Activated CD4-positive, alpha-beta memory T cell treated with anti-CD3 and anti-CD28 coated beads, Interleukin-2, amount 10 ng/mL, durations not matched to agents 7 days and 5 days (primary cell): ENCODE measurements around the gene PAFAH1B2. TPM values are rescaled to one million over a fixed set of nuclear protein-coding genes. Genes with fewer than 3 reads are reported as not detected.
"Not testable (repeated sequence)": the region's sequence is repeated elsewhere in the genome, so short reads cannot be mapped to it uniquely, and the experiment has no call there.

Experiments used
- CTCF ChIA-PET: fragments of 350-600 bp; sonication (Branson Sonifier 250); formaldehyde crosslinking; loops from one replicate; lab custom pipeline; 2021; ENCODE audit warnings: antibody characterized with exemption, inconsistent platforms; lab: Charles Lee
- POLR2A ChIA-PET: fragments of 350-600 bp; sonication (Branson Sonifier 250); formaldehyde crosslinking; loops from one replicate; lab custom pipeline; 2021; ENCODE audit warnings: antibody characterized with exemption; lab: Charles Lee
- DNase-seq: peaks from one replicate; pipeline ENCODE4 v3.0.0-alpha.2; 2020
- H3K27ac Mint-ChIP-seq: one replicate; pipeline ENCODE4 v1.8.0; 2021; ENCODE audit warnings: mild to moderate bottlenecking, mixed read lengths
- H3K27me3 Mint-ChIP-seq: one replicate; pipeline ENCODE4 v1.8.0; 2021; ENCODE audit warnings: mixed read lengths
- H3K36me3 Mint-ChIP-seq: one replicate; pipeline ENCODE4 v1.8.0; 2021; ENCODE audit warnings: low read depth, mixed read lengths
- H3K4me1 Mint-ChIP-seq: one replicate; pipeline ENCODE4 v1.8.0; 2021; ENCODE audit warnings: mixed read lengths
- H3K4me3 Mint-ChIP-seq: one replicate; pipeline ENCODE4 v1.8.0; 2021; ENCODE audit warnings: mild to moderate bottlenecking, mixed read lengths
- H3K9me3 Mint-ChIP-seq: one replicate; pipeline ENCODE4 v1.8.0; 2021; ENCODE audit warnings: mixed read lengths
- total RNA-seq, 2 experiments: library from RNA; stranded (reverse); gene quantifications; one replicate each; pipeline ENCODE4 v1.2.3, GENCODE V29; 2021

PAFAH1B2 gene
- total RNA-seq, 2 experiments from 2014 or later, result 60.1 to 62.8 TPM

- ChIA-PET POLR2A (no interaction called here), CTCF (interaction anchor here (1.5 to 8.9 kb wide), 3 partner anchors 10 to 315 kb away, joined by 4 to 84 read pairs (median 31); partner anchors contain the start of genes APOA5 and SIK3)
- H3K9me3 Mint-ChIP-seq, result no peaks in the 10 kb centered on the region
- no peak overlapping the region for H3K4me3 Mint-ChIP-seq
- no peaks in the 10 kb centered on the region for H3K36me3 Mint-ChIP-seq
- no peaks in the 10 kb centered on the region for H3K27me3 Mint-ChIP-seq
- DNase-seq, result no peak
- H3K27ac Mint-ChIP-seq, result no peak overlapping the region
- H3K4me1 Mint-ChIP-seq, result peaks cover 5% of the 10 kb centered on the region
Measured at GRCh38 chr11:117107701-117108590, 36.1 kb upstream of the PAFAH1B2 start.

DNA sequence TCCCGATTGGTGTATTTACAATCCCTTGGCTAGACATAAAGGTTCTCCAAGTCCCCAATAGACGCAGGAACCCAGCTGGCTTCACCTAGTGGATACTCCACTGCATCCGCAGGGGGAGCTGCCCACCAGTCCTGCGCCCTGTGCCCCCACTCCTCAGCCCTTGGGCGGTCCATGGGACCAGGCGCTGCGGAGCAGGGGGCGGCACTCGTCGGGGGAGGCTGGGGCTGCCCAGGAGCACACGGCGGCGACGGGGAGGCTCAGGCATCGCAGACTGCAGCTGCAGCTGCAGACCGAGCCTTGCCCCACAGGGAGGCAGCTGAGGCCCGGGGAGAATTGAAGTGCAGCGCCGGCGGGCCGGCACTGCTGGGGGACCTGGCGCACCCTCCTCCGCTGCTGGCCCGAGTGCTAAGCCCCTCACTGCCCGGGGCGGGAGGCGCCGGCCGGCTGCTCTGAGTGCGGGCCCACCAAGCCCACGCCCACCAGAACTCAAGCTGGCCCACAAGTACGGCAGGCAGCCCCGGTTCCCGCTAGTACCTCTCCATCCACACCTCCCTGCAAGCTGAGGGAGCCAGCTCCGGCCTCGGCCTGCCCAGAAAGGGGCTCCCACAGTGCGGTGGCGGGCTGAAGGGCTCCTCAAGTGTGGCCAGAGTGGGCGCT, 33.7 kb upstream of the PAFAH1B2 start:
- ChIA-PET CTCF (interaction anchor here (0.7 to 8.9 kb wide), 5 partner anchors 37 to 379 kb away, joined by 3 to 84 read pairs (median 3); partner anchors contain the start of gene APOA5), POLR2A (no interaction called here)
- Mint-ChIP-seq H3K9me3 (no peaks in the 10 kb centered on the region), H3K27me3 (no peaks in the 10 kb centered on the region), H3K27ac (no peak overlapping the region), H3K36me3 (no peaks in the 10 kb centered on the region), H3K4me3 (no peak overlapping the region), H3K4me1 (peaks cover 5% of the 10 kb centered on the region)
- DNase-seq, result no peak

GRCh38 chr11:117112497-117112896, 31.6 kb upstream of the PAFAH1B2 start:
- H3K4me1 Mint-ChIP-seq, H3K4me3 Mint-ChIP-seq, H3K9me3 Mint-ChIP-seq, H3K36me3 Mint-ChIP-seq, DNase-seq, CTCF ChIA-PET, H3K27ac Mint-ChIP-seq, POLR2A ChIA-PET, H3K27me3 Mint-ChIP-seq: not testable (repeated sequence)

- H3K36me3 Mint-ChIP-seq, H3K27me3 Mint-ChIP-seq, DNase-seq, H3K4me1 Mint-ChIP-seq, H3K4me3 Mint-ChIP-seq, H3K9me3 Mint-ChIP-seq, POLR2A ChIA-PET, H3K27ac Mint-ChIP-seq: not testable (repeated sequence)
- CTCF ChIA-PET, result interaction anchor here (0.6 to 1.6 kb wide), 2 partner anchors 7 to 50 kb away, joined by 3 to 6 read pairs; no protein-coding TSS in a partner anchor
Measured at GRCh38 chr11:117112939-117113338, 31.1 kb upstream of the PAFAH1B2 start.

- ChIA-PET POLR2A (no interaction called here), CTCF (interaction anchor here (0.6 to 1.9 kb wide), 3 partner anchors 10 to 327 kb away, joined by 3 to 4 read pairs (median 4); partner anchors contain the start of gene APOA5)
- no peak overlapping the region for H3K27ac Mint-ChIP-seq
Measured at GRCh38 chr11:117117681-117118080, 26.4 kb upstream of the PAFAH1B2 start.

DNA sequence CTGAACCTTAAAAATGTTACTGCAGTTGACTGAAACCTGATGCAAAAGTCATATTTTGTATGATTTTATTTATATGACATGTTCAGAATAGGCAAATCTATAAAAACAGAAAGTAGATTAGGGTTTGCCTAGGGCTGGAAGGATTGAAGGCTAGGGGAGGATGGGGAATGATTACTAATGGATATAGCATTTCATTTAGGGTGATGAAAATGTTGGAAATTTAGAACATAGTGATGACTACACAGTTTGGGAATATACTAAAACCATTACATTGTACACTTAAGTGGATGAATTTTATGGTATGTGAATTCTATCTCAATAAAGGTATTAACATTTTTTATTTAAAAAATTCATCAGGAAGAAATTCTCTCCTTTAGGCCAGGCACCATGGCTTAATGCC, 22.9 kb upstream of the PAFAH1B2 start:
- ChIA-PET CTCF (no interaction called here), POLR2A (no interaction called here)
- Mint-ChIP-seq H3K27ac (no peak overlapping the region), H3K9me3 (no peaks in the 10 kb centered on the region), H3K4me1 (no peaks in the 10 kb centered on the region), H3K4me3 (no peak overlapping the region), H3K27me3 (peaks cover 9% of the 10 kb centered on the region), H3K36me3 (no peaks in the 10 kb centered on the region)
- DNase-seq, result no peak

More at GRCh38 chr11:117117681-117118080, 26.4 kb upstream of the PAFAH1B2 start:
- Mint-ChIP-seq H3K4me1 (peaks cover under 1% of the 10 kb centered on the region), H3K27me3 (peaks cover 2% of the 10 kb centered on the region), H3K36me3 (no peaks in the 10 kb centered on the region), H3K9me3 (no peaks in the 10 kb centered on the region), H3K4me3 (no peak overlapping the region)
- DNase-seq, result no peak

DNA sequence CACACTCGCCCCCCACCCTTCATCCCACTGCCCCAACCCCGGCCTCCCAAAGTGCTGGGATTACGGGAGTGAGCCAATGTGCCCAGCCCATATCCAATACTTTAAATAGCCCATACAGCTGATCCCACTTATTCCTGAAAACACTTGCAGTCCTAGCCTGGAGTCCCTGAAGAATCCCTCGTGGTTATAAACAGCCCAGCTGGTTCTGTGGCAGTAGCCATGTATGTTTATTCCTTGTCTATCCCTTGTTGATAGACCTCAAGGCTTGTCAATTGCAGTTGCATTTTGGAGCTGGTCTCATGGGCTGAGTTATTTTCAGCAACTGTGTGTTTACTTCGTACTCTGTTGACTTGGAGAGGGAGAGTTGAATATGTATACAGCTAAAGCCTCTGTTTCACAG, 21.5 kb upstream of the PAFAH1B2 start:
- Mint-ChIP-seq H3K36me3 (no peaks in the 10 kb centered on the region), H3K4me1 (no peaks in the 10 kb centered on the region), H3K4me3 (no peak overlapping the region), H3K27ac (no peak overlapping the region), H3K27me3 (peaks cover 14% of the 10 kb centered on the region), H3K9me3 (no peaks in the 10 kb centered on the region)
- no peak for DNase-seq
- CTCF ChIA-PET, result interaction anchor here (1.0 to 1.6 kb wide), 4 partner anchors 11 to 334 kb away, joined by 3 to 5 read pairs (median 4); no protein-coding TSS in a partner anchor
- POLR2A ChIA-PET, result no interaction called here

- ChIA-PET CTCF (no interaction called here), POLR2A (interaction anchor here (1.4 kb wide), 1 partner anchor 17 kb away, joined by 8 read pairs; the partner anchor contains the start of gene PAFAH1B2)
- Mint-ChIP-seq H3K36me3 (no peaks in the 10 kb centered on the region), H3K4me1 (no peaks in the 10 kb centered on the region), H3K4me3 (no peak overlapping the region), H3K27ac (no peak overlapping the region), H3K9me3 (no peaks in the 10 kb centered on the region), H3K27me3 (peaks cover 17% of the 10 kb centered on the region)
- no peak for DNase-seq
Measured at GRCh38 chr11:117126223-117126965, 17.7 kb upstream of the PAFAH1B2 start.

GRCh38 chr11:117127171-117127901, 16.8 kb upstream of the PAFAH1B2 start:
- Mint-ChIP-seq H3K4me1 (no peaks in the 10 kb centered on the region), H3K27me3 (peaks cover 17% of the 10 kb centered on the region), H3K27ac (no peak overlapping the region), H3K4me3 (no peak overlapping the region), H3K9me3 (no peaks in the 10 kb centered on the region), H3K36me3 (no peaks in the 10 kb centered on the region)
- DNase-seq, result no peak
- CTCF ChIA-PET, result interaction anchor here (0.7 to 1.0 kb wide), 2 partner anchors 9 to 114 kb away, joined by 3 to 4 read pairs; no protein-coding TSS in a partner anchor
- POLR2A ChIA-PET, result interaction anchor here (1.4 kb wide), 1 partner anchor 16 kb away, joined by 8 read pairs; the partner anchor contains the start of gene PAFAH1B2

DNA sequence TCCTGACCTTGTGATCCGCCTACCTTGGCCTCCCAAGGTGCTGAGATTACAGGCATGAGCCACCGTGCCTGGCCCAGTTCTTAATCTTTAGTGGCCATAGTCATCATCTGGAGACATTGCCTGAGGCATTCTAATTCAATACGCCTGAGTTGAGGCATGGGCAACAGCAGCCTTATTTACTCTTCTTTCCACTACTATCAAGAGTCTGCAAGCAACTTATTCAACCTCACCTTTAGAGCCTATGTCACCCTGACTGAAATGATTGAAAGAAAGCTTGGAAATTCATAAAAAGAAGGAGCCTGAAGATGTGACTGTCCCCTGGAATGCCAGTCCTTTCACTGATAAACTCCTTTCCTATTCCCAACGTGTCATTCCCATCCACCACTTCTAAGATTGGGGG, 15.8 kb upstream of the PAFAH1B2 start:
- ChIA-PET CTCF (interaction anchor here (1.0 kb wide), 1 partner anchor 10 kb away, joined by 4 read pairs; no protein-coding TSS in a partner anchor), POLR2A (interaction anchor here (1.4 kb wide), 1 partner anchor 15 kb away, joined by 8 read pairs; the partner anchor contains the start of gene PAFAH1B2)
- Mint-ChIP-seq H3K4me1 (no peaks in the 10 kb centered on the region), H3K36me3 (no peaks in the 10 kb centered on the region), H3K27me3 (peaks cover 10% of the 10 kb centered on the region), H3K27ac (no peak overlapping the region), H3K9me3 (no peaks in the 10 kb centered on the region), H3K4me3 (no peak overlapping the region)
- DNase-seq, result no peak

DNA sequence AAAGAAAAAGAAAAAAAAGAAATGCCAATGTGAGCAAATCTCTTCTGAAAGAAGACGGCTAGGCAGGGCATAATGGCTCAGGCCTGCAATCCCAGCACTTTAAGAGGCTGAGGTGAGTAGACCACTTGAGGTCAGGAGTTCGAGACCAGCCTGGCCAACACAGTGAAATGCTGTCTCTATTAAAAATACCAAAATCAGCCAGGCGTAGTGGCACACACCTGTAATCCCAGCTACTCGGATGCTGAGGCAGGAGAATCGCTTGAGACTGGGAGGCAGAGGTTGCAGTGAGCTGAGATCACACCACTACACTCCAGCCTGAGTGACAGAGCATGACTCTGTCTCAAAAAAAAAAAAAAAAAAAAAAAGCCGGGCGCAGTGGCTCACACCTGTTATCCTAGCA, 13.7 kb upstream of the PAFAH1B2 start:
- H3K27ac Mint-ChIP-seq, CTCF ChIA-PET, H3K36me3 Mint-ChIP-seq, H3K4me1 Mint-ChIP-seq, H3K4me3 Mint-ChIP-seq, DNase-seq, H3K27me3 Mint-ChIP-seq, H3K9me3 Mint-ChIP-seq: not testable (repeated sequence)
- POLR2A ChIA-PET, result interaction anchor here (1.3 kb wide), 1 partner anchor 14 kb away, joined by 3 read pairs; the partner anchor contains the start of gene PAFAH1B2

DNA sequence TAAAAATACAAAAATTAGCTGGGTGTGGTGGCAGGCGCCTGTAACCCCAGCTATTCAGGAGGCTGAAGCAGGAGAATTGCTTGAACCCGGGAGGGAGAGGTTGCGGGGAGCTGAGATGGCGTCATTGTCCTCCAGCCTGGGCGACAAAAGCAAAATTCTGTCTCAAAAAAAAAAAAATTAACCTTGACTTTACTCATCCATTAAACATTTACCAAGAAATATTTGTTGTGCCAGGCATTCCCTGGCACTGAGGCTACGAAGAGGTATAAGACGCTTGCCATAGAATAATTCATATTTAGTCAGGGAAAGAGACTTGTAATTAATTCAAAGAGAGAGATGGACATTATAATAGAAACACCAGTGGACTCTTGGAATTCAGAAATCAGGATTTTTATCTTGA, 13.2 kb upstream of the PAFAH1B2 start:
- Mint-ChIP-seq H3K4me1 (no peaks in the 10 kb centered on the region), H3K27me3 (peaks cover 8% of the 10 kb centered on the region), H3K36me3 (no peaks in the 10 kb centered on the region), H3K27ac (no peak overlapping the region), H3K9me3 (no peaks in the 10 kb centered on the region), H3K4me3 (no peak overlapping the region)
- CTCF ChIA-PET, result no interaction called here
- no peak for DNase-seq
- POLR2A ChIA-PET, result interaction anchor here (1.3 kb wide), 1 partner anchor 14 kb away, joined by 3 read pairs; the partner anchor contains the start of gene PAFAH1B2
